Parathyroid adenoma (tissue), 2 donors: ENCODE results near the gene ANKRD13D.
A peak's percentile ranks its signal among the peaks of the same experiment; 100 is the strongest.

Experiments used
- H2AFZ ChIP-seq: fragments of 300-600 bp; sonication (generic); one replicate; pipeline ENCODE4 v1.7.0; 2017; ENCODE audit warnings: antibody characterized with exemption, mild to moderate bottlenecking
- H3K27ac ChIP-seq: fragments of 300-600 bp; sonication (generic); one replicate; pipeline ENCODE4 v1.7.0; 2017
- H3K27me3 ChIP-seq: fragments of 300-600 bp; sonication (generic); one replicate; pipeline ENCODE4 v1.7.0; 2017; ENCODE audit warnings: low read length; ENCODE audit not compliant: control insufficient read depth, insufficient read depth
- H3K36me3 ChIP-seq: fragments of 300-600 bp; sonication (generic); one replicate; pipeline ENCODE4 v1.7.0; 2017; ENCODE audit warnings: low read length; ENCODE audit not compliant: control insufficient read depth, insufficient read depth
- H3K4me1 ChIP-seq: fragments of 300-600 bp; sonication (generic); one replicate; pipeline ENCODE4 v1.7.0; 2017; ENCODE audit warnings: control low read depth
- H3K4me2 ChIP-seq: fragments of 300-600 bp; sonication (generic); one replicate; pipeline ENCODE4 v1.7.0; 2017; ENCODE audit warnings: low read length
- H3K4me3 ChIP-seq: fragments of 300-600 bp; sonication (generic); one replicate; pipeline ENCODE4 v1.7.0; 2017; ENCODE audit warnings: low read depth, low read length
- H3K79me2 ChIP-seq: fragments of 300-600 bp; sonication (generic); one replicate; pipeline ENCODE4 v1.7.0; 2017; ENCODE audit warnings: control low read depth
- H3K9ac ChIP-seq: fragments of 300-600 bp; sonication (generic); one replicate; pipeline ENCODE4 v1.7.0; 2017; ENCODE audit warnings: mild to moderate bottlenecking
- H3K9me3 ChIP-seq: fragments of 300-600 bp; sonication (generic); one replicate; pipeline ENCODE4 v1.7.0; 2017; ENCODE audit warnings: low read length; ENCODE audit not compliant: control insufficient read depth
- CTCF ChIP-seq: fragments of 300-600 bp; sonication (generic); IDR thresholded peaks from one replicate; pipeline ENCODE4 v1.7.0; 2017; ENCODE audit warnings: antibody characterized with exemption, mild to moderate bottlenecking
- donor health status: primary hyperparathyroidism.

Gene ANKRD13D

GRCh38 chr11:67264877-67265632, 24.0 kb upstream of the ANKRD13D start:
- H3K27me3 ChIP-seq: no peaks in the 10 kb centered on the region
- no peaks in the 10 kb centered on the region for H3K4me1 ChIP-seq
- H3K79me2 ChIP-seq: peaks cover 21% of the 10 kb centered on the region
- no peak for TF ChIP-seq CTCF
- no peaks in the 10 kb centered on the region for H3K36me3 ChIP-seq
- no peak overlapping the region for H3K9ac ChIP-seq
- no peak overlapping the region for H3K4me2 ChIP-seq
- H3K9me3 ChIP-seq: no peaks in the 10 kb centered on the region
- H3K27ac ChIP-seq: no peak overlapping the region
- no peak overlapping the region for H2AFZ ChIP-seq
- no peak overlapping the region for H3K4me3 ChIP-seq

GRCh38 chr11:67265633-67266448, 23.3 kb upstream of the ANKRD13D start:
- no peaks in the 10 kb centered on the region for H3K9me3 ChIP-seq
- H3K4me1 ChIP-seq: no peaks in the 10 kb centered on the region
- peak overlapping the region; percentile 38 for H3K4me2 ChIP-seq
- peak overlapping the region; percentile 57 for H3K27ac ChIP-seq
- peak; percentile 49 for TF ChIP-seq CTCF
- H3K36me3 ChIP-seq: no peaks in the 10 kb centered on the region
- H3K9ac ChIP-seq: no peak overlapping the region
- H3K79me2 ChIP-seq: peaks cover 21% of the 10 kb centered on the region
- H2AFZ ChIP-seq: peak overlapping the region; percentile 94
- no peak overlapping the region for H3K4me3 ChIP-seq
- H3K27me3 ChIP-seq: no peaks in the 10 kb centered on the region

GRCh38 chr11:67266449-67267187, 22.5 kb upstream of the ANKRD13D start, which contains the start of gene GRK2:
Gene GRK2 (plus strand): TSS chr11:67266473. CDS start chr11:67266700, 227 bp downstream.
- peak within 1 kb of the TSS; percentile 77 for H3K4me2 ChIP-seq
- no peaks in the 10 kb centered on the region for H3K4me1 ChIP-seq
- no peak for TF ChIP-seq CTCF
- no peaks in the 10 kb centered on the region for H3K36me3 ChIP-seq
- H3K4me3 ChIP-seq: peak within 1 kb of the TSS; percentile 63
- peak within 1 kb of the TSS; percentile 57 for H3K27ac ChIP-seq
- H3K27me3 ChIP-seq: no peaks in the 10 kb centered on the region
- H3K9ac ChIP-seq: no peak within 1 kb of the TSS
- no peaks in the 10 kb centered on the region for H3K9me3 ChIP-seq
- peak within 1 kb of the TSS; percentile 94 for H2AFZ ChIP-seq
- H3K79me2 ChIP-seq: peaks cover 21% of the 10 kb centered on the region

- H3K27ac ChIP-seq: peak overlapping the region; percentile 49
- TF ChIP-seq CTCF: no peak
- no peaks in the 10 kb centered on the region for H3K27me3 ChIP-seq
- H3K9ac ChIP-seq: no peak overlapping the region
- peaks cover 21% of the 10 kb centered on the region for H3K79me2 ChIP-seq
- H2AFZ ChIP-seq: no peak overlapping the region
- H3K4me3 ChIP-seq: peak overlapping the region; percentile 63
- peak overlapping the region; percentile 77 for H3K4me2 ChIP-seq
- H3K36me3 ChIP-seq: no peaks in the 10 kb centered on the region
- no peaks in the 10 kb centered on the region for H3K4me1 ChIP-seq
- H3K9me3 ChIP-seq: no peaks in the 10 kb centered on the region
These were observed 21.7 kb upstream of the ANKRD13D start for GRCh38 chr11:67267188-67268080.
